Epithelial cell of proximal tubule (primary cell): Measurements from ENCODE around the gene CD33. TPM values are rescaled to one million over a fixed set of nuclear protein-coding genes. Genes with fewer than 3 reads are reported as not detected.

Source experiments
- DNase-seq: peaks from one replicate; pipeline ENCODE4 v3.0.0-alpha.2; 2011; ENCODE audit warnings: low read depth
- H3K4me3 ChIP-seq: 2 replicates; pipeline ENCODE4 v1.5.1; 2011; ENCODE audit warnings: low read depth, mild to moderate bottlenecking, low read length
- total RNA-seq: library from RNA; depleted of rRNA; stranded (reverse); fragments of >200 nt; gene quantifications from 2 replicates; pipeline ENCODE4 v1.2.3, GENCODE V29; 2015
- TF ChIP-seq, protein P1 (sequence below): conservative IDR thresholded peaks from 2 replicates; pipeline ENCODE4 v1.5.1; 2012; ENCODE audit warnings: low read depth, mild to moderate bottlenecking, low read length

CD33 gene
- total RNA-seq, 1 donor from 2014 or later, result not detected

DNA sequence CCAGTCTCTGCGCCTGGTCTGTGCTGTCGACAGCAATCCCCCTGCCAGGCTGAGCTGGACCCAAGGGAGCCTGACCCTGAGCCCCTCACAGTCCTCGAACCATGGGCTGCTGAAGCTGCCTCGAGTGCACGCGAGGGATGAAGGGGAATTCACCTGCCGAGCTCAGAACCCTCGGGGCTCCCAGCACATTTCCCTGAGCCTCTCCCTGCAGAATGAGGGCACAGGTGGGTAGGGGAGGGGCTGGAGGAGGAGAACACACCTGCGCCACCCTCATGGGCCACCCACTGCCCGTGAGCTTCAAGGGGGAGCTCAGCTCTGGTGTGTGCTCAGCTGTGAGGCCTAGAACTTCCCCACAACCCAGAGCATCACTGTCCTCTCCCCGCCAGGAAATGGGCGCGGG lies 38.6 kb upstream of the CD33 start:
- TF ChIP-seq, protein P1, sequence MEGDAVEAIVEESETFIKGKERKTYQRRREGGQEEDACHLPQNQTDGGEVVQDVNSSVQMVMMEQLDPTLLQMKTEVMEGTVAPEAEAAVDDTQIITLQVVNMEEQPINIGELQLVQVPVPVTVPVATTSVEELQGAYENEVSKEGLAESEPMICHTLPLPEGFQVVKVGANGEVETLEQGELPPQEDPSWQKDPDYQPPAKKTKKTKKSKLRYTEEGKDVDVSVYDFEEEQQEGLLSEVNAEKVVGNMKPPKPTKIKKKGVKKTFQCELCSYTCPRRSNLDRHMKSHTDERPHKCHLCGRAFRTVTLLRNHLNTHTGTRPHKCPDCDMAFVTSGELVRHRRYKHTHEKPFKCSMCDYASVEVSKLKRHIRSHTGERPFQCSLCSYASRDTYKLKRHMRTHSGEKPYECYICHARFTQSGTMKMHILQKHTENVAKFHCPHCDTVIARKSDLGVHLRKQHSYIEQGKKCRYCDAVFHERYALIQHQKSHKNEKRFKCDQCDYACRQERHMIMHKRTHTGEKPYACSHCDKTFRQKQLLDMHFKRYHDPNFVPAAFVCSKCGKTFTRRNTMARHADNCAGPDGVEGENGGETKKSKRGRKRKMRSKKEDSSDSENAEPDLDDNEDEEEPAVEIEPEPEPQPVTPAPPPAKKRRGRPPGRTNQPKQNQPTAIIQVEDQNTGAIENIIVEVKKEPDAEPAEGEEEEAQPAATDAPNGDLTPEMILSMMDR, result no peak
- no peak overlapping the region for H3K4me3 ChIP-seq
- DNase-seq, result no peak

GRCh38 chr19:51187395-51188226 lies 37.3 kb upstream of the CD33 start:
- DNase-seq, result no peak
- TF ChIP-seq, protein P1, result no peak
- H3K4me3 ChIP-seq, result no peak overlapping the region

DNA sequence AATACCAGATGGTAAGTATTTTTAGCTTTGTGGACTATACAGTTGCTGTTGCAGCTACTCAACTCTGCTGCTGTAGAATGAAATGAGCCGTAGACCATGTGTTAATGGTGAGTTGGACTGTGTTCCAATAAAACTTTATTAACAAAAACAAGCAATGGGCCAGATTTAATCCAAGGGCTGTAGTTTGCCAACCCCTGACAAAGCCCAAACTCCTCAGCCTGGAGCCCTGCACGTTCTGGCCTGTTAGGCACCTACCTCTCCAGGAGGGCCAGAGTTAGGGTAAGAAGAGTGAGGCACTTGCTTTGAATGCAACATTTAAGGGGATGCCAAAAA lies 36.7 kb upstream of the CD33 start:
- H3K4me3 ChIP-seq, result no peak overlapping the region
- TF ChIP-seq, protein P1, result no peak

DNA sequence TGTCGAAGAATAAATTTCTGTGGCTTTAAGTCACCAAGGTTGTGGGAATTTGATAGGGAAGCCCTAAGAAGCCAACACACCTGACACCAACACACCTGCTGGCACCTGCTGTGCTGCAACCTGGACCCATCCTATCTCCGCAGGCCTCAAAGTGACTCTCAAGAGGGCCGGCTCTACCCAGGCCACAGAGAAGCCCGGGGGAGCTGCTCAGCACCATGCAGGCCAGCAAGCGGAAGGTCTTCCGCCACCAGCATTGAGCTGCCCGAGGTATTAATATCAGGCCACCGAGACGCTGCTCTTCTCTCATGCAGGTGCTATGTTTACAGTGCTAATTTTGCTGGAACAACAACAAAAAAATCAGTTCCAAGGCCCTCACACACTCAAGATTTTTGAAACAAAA lies 32.2 kb upstream of the CD33 start:
- TF ChIP-seq, protein P1, result no peak
- DNase-seq, result no peak

More for the DNA sequence above, 36.7 kb upstream of the CD33 start:
- no peak for DNase-seq

GRCh38 chr19:51194527-51195315 lies 30.2 kb upstream of the CD33 start:
- DNase-seq, result no peak

More for the DNA sequence above, 32.2 kb upstream of the CD33 start:
- no peak overlapping the region for H3K4me3 ChIP-seq

DNA sequence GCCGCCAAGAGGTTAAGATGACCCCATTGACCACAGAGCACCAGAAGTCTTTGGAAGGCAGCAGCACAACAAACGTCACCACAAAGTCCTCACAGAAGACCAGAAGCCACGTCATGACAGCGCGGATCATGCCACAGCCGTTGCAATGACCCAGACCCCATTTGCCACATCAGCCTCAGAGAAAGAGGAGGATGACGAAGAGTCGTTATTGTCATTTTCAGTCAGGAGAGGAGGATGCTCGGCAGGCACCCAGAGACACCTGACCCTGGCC lies 29.6 kb upstream of the CD33 start:
- no peak for DNase-seq
- TF ChIP-seq, protein P1, result no peak
- no peak overlapping the region for H3K4me3 ChIP-seq

More at GRCh38 chr19:51194527-51195315, 30.2 kb upstream of the CD33 start:
- no peak overlapping the region for H3K4me3 ChIP-seq
- TF ChIP-seq, protein P1, result no peak

- DNase-seq, result no peak
- TF ChIP-seq, protein P1, result no peak
- H3K4me3 ChIP-seq, result no peak overlapping the region
Measured at GRCh38 chr19:51195616-51196015, 29.3 kb upstream of the CD33 start.
